ENCODE data around the gene NCDN. TPM values are rescaled to one million over a fixed set of nuclear protein-coding genes. Genes with fewer than 3 reads are reported as not detected.

NCDN gene
- total RNA-seq, 4 donors from 2014 or later, result 16.6 to 41.2 (median 24.3) TPM

DNA sequence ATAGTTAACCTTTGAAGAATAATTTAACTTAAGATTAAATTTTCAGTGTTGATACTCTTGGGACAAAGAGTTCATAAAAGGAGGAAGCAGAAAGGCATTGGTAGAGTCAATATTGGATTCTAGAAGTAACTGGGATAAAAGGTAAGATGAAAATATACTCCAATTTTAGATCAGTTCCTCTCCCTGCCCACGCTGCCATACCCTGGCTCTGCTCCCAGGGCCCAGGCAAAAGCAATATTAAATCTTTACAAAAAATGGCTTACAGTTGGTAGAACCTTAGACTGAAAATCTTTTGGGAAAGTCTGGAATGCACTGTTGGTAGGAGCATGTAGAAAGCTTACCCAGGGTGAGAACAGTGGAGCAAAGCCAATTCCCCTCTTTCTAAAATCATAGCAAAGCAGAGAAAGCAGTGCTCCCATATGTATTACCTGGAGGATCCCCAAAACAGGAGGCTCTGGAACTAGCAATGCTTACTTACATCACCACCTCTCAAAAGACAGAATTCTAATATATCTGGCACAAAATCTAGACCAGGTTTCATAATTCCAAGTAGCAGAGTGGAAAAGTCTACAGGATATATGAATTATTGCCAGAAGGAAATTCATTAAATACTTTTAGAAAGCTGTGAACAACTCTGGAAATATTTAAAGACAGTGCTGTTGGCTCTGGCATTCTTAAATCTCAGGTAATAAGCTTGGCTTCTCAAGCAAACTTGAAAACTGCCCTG is 24.9 kb upstream of the NCDN start:
- Histone ChIP-seq H3K36me3 (peaks cover 0 to 12% of the 10 kb centered on the region in 2 donors), H3K4me3 (no peak overlapping the region), H3K27ac (peak overlapping the region; percentile 42 to 46 (median 44)), H3K4me1 (peaks cover 10 to 40% (median 19%) of the 10 kb centered on the region in 3 donors), H3K9me3 (no peaks in the 10 kb centered on the region), H3K27me3 (no peaks in the 10 kb centered on the region)
- ATAC-seq, result no peak
- TF ChIP-seq POLR2A (IDR thresholded peaks at IDR 0.05), result no peak
- no peak for TF ChIP-seq EP300 (IDR thresholded peaks at IDR 0.05)
- TF ChIP-seq, protein P1, sequence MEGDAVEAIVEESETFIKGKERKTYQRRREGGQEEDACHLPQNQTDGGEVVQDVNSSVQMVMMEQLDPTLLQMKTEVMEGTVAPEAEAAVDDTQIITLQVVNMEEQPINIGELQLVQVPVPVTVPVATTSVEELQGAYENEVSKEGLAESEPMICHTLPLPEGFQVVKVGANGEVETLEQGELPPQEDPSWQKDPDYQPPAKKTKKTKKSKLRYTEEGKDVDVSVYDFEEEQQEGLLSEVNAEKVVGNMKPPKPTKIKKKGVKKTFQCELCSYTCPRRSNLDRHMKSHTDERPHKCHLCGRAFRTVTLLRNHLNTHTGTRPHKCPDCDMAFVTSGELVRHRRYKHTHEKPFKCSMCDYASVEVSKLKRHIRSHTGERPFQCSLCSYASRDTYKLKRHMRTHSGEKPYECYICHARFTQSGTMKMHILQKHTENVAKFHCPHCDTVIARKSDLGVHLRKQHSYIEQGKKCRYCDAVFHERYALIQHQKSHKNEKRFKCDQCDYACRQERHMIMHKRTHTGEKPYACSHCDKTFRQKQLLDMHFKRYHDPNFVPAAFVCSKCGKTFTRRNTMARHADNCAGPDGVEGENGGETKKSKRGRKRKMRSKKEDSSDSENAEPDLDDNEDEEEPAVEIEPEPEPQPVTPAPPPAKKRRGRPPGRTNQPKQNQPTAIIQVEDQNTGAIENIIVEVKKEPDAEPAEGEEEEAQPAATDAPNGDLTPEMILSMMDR (IDR thresholded peaks at IDR 0.05), result no peak
- no peak for TF ChIP-seq POLR2AphosphoS5 (IDR thresholded peaks at IDR 0.05)
- 20 to 62% methylated on average over 1 of the region's 1 CpG for WGBS, 2 donors (ENCODE audit: low coverage in 1 of 2)

DNA sequence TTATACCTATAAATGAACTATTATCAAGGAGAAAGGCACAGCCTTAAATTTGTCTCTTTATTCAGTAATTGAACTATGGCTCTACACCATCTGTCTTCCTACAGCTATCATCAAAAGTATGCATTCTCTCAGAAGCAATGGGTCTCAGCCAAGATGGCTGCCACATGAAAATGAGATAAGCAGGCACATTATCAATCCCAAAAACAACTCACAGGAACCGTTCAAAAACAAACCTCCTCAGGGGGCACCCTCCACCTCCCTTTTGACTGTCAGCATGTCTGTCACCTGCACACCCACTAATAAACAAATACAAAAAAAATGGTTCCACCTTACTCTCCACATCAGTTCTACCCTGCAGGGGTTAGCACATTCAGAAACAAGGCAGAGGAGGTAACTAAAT is 24.0 kb upstream of the NCDN start:
- no peak for ATAC-seq
- peaks cover 0 to 12% of the 10 kb centered on the region in 2 donors for H3K36me3 ChIP-seq
- H3K27me3 ChIP-seq, result no peaks in the 10 kb centered on the region
- no peak overlapping the region for H3K4me3 ChIP-seq
- WGBS, 2 donors (ENCODE audit: low coverage in 1 of 2), result 0 to 18% methylated on average over 1 of the region's 1 CpG
- TF ChIP-seq EP300 (IDR thresholded peaks at IDR 0.05) (no peak), POLR2AphosphoS5 (IDR thresholded peaks at IDR 0.05) (no peak), POLR2A (IDR thresholded peaks at IDR 0.05) (no peak)
- TF ChIP-seq, protein P1 (IDR thresholded peaks at IDR 0.05), result no peak
- H3K4me1 ChIP-seq, result peaks cover 16 to 49% (median 19%) of the 10 kb centered on the region in 3 donors
- peak overlapping the region in 3 of 4 donors; percentile 42 to 46 (median 43) for H3K27ac ChIP-seq
- no peaks in the 10 kb centered on the region for H3K9me3 ChIP-seq

DNA sequence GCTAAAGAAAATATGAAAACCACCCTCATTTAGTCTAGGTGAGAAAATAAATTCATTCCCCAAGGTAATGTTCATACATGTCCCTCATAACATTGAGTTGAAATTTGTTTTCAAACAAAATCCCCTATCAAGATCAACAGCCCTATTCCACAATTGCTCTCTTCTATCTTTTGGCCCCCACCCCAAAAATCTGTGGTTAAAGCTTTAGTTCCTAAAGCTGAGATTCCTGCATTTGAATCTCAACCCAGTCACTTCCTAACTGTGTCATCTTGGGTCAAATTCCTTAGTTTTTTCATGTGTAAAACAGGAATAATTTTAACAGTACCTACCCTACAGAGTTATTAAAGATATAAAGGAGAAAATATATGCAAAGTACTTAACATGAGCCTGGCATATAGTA is 22.4 kb upstream of the NCDN start:
- no peak overlapping the region for H3K4me3 ChIP-seq
- H3K4me1 ChIP-seq, result peaks cover 23 to 66% (median 33%) of the 10 kb centered on the region in 3 donors
- no peak for ATAC-seq

DNA sequence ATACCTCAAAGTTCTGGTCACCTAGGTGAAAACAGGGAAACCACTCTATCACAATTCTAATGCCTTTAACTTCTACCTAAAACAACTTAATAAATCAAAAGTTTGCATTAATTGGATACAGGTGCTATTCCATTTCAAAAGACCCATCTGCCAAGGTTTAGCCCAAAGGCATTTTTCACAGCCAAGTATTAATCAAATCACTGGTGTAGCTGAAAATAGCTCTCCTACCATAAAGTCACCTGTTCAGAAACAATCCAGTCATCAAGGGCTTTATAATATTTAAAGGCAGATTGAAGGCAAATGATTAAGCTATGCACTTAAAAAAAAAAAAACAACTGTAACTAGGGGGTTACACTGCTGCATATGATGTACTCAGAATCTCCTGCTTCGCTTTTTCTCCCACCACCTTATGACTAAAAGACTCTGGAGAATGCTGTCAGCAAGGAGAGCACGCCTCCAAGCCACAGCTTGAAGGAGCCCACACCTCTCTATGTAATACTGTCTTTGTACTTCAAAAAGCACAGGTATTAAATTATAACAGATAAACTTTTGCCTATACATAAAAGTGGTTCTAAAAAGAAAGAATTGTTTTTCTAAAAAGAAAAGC is 20.9 kb upstream of the NCDN start:
- peaks cover 25 to 78% (median 37%) of the 10 kb centered on the region in 3 donors for H3K4me1 ChIP-seq
- WGBS, 2 donors (ENCODE audit: low coverage in 1 of 2), result 88 to 100% methylated on average over 2 of the region's 2 CpGs
- H3K9me3 ChIP-seq, result no peaks in the 10 kb centered on the region

More for the DNA sequence above, 22.4 kb upstream of the NCDN start:
- no peaks in the 10 kb centered on the region for H3K27me3 ChIP-seq
- no peaks in the 10 kb centered on the region for H3K9me3 ChIP-seq
- TF ChIP-seq EP300 (IDR thresholded peaks at IDR 0.05), result no peak
- TF ChIP-seq POLR2AphosphoS5 (IDR thresholded peaks at IDR 0.05), result no peak
- TF ChIP-seq, protein P1 (IDR thresholded peaks at IDR 0.05), result no peak
- no peak for TF ChIP-seq POLR2A (IDR thresholded peaks at IDR 0.05)
- H3K27ac ChIP-seq, result no peak overlapping the region
- H3K36me3 ChIP-seq, result peaks cover 0 to 8% of the 10 kb centered on the region in 2 donors

More for the DNA sequence above, 20.9 kb upstream of the NCDN start:
- ATAC-seq, result no peak
- no peaks in the 10 kb centered on the region for H3K27me3 ChIP-seq
- no peak overlapping the region for H3K4me3 ChIP-seq
- H3K36me3 ChIP-seq, result no peaks in the 10 kb centered on the region
- no peak overlapping the region for H3K27ac ChIP-seq
- TF ChIP-seq POLR2A (IDR thresholded peaks at IDR 0.05) (no peak), POLR2AphosphoS5 (IDR thresholded peaks at IDR 0.05) (no peak), EP300 (IDR thresholded peaks at IDR 0.05) (no peak)
- TF ChIP-seq, protein P1 (IDR thresholded peaks at IDR 0.05), result no peak

All from gastroesophageal sphincter (tissue), 4 donors.